ENCODE measurements around the gene WAPL.

WAPL gene

GRCh38 chr10:86439544-86439943 lies 82.0 kb downstream of the WAPL start:
- Histone ChIP-seq H3K9me3 (ENCODE audit: control insufficient read depth, insufficient read depth, low read depth, low read length) (no peaks in the 10 kb centered on the region), H3K4me1 (ENCODE audit: control insufficient read depth, insufficient read depth, low read length) (peaks cover 18% of the 10 kb centered on the region; the same call in 1 of the 2 replicates), H3K36me3 (ENCODE audit: control insufficient read depth, insufficient read depth, low read length) (peaks cover 83% of the 10 kb centered on the region), H3K4me3 (ENCODE audit: low read depth, low read length) (no peak overlapping the region), H3K27ac (ENCODE audit: low read depth, low read length) (no peak overlapping the region), H3K9ac (ENCODE audit: low read length) (no peak overlapping the region), H3K27me3 (ENCODE audit: control insufficient read depth, insufficient read depth, low read length) (no peaks in the 10 kb centered on the region)

- Histone ChIP-seq H3K9ac (ENCODE audit: low read length) (no peak overlapping the region), H3K4me3 (ENCODE audit: low read depth, low read length) (no peak overlapping the region), H3K27me3 (ENCODE audit: control insufficient read depth, insufficient read depth, low read length) (no peaks in the 10 kb centered on the region), H3K36me3 (ENCODE audit: control insufficient read depth, insufficient read depth, low read length) (peaks cover 70% of the 10 kb centered on the region), H3K4me1 (ENCODE audit: control insufficient read depth, insufficient read depth, low read length) (peaks cover 18% of the 10 kb centered on the region; the same call in 1 of the 2 replicates), H3K9me3 (ENCODE audit: control insufficient read depth, insufficient read depth, low read depth, low read length) (no peaks in the 10 kb centered on the region), H3K27ac (ENCODE audit: low read depth, low read length) (no peak overlapping the region)
Observed at GRCh38 chr10:86438091-86438749, 83.4 kb downstream of the WAPL start.

GRCh38 chr10:86437447-86437846 lies 84.1 kb downstream of the WAPL start:
- H3K9ac ChIP-seq (ENCODE audit: low read length), result no peak overlapping the region
- H3K4me1 ChIP-seq (ENCODE audit: control insufficient read depth, insufficient read depth, low read length), result peaks cover 18% of the 10 kb centered on the region; the same call in 1 of the 2 replicates
- peaks cover 64% of the 10 kb centered on the region for H3K36me3 ChIP-seq (ENCODE audit: control insufficient read depth, insufficient read depth, low read length)
- H3K27ac ChIP-seq (ENCODE audit: low read depth, low read length), result no peak overlapping the region
- no peaks in the 10 kb centered on the region for H3K27me3 ChIP-seq (ENCODE audit: control insufficient read depth, insufficient read depth, low read length)
- no peak overlapping the region for H3K4me3 ChIP-seq (ENCODE audit: low read depth, low read length)
- H3K9me3 ChIP-seq (ENCODE audit: control insufficient read depth, insufficient read depth, low read depth, low read length), result no peaks in the 10 kb centered on the region

- H3K9ac ChIP-seq (ENCODE audit: low read length), result no peak overlapping the region
- peaks cover 18% of the 10 kb centered on the region; the same call in 1 of the 2 replicates for H3K4me1 ChIP-seq (ENCODE audit: control insufficient read depth, insufficient read depth, low read length)
- H3K4me3 ChIP-seq (ENCODE audit: low read depth, low read length), result no peak overlapping the region
- H3K27me3 ChIP-seq (ENCODE audit: control insufficient read depth, insufficient read depth, low read length), result no peaks in the 10 kb centered on the region
- no peak overlapping the region for H3K27ac ChIP-seq (ENCODE audit: low read depth, low read length)
- H3K36me3 ChIP-seq (ENCODE audit: control insufficient read depth, insufficient read depth, low read length), result peaks cover 61% of the 10 kb centered on the region
- H3K9me3 ChIP-seq (ENCODE audit: control insufficient read depth, insufficient read depth, low read depth, low read length), result no peaks in the 10 kb centered on the region
Observed at GRCh38 chr10:86436963-86437362, 84.6 kb downstream of the WAPL start.

GRCh38 chr10:86434656-86435055 lies 86.9 kb downstream of the WAPL start:
- H3K9me3 ChIP-seq (ENCODE audit: control insufficient read depth, insufficient read depth, low read depth, low read length), result no peaks in the 10 kb centered on the region
- no peak overlapping the region for H3K9ac ChIP-seq (ENCODE audit: low read length)

GRCh38 chr10:86423739-86424138 lies 97.9 kb downstream of the WAPL start:
- peaks cover 11% of the 10 kb centered on the region for H3K4me1 ChIP-seq (ENCODE audit: control insufficient read depth, insufficient read depth, low read length)
- no peaks in the 10 kb centered on the region for H3K36me3 ChIP-seq (ENCODE audit: control insufficient read depth, insufficient read depth, low read length)
- no peaks in the 10 kb centered on the region for H3K9me3 ChIP-seq (ENCODE audit: control insufficient read depth, insufficient read depth, low read depth, low read length)
- H3K27me3 ChIP-seq (ENCODE audit: control insufficient read depth, insufficient read depth, low read length), result no peaks in the 10 kb centered on the region
- H3K9ac ChIP-seq (ENCODE audit: low read length), result peak overlapping the region; percentile 80
- H3K27ac ChIP-seq (ENCODE audit: low read depth, low read length), result peak overlapping the region; percentile 61; the same call in 1 of the 2 replicates
- peak overlapping the region; percentile 37 for H3K4me3 ChIP-seq (ENCODE audit: low read depth, low read length)

More at GRCh38 chr10:86434656-86435055, 86.9 kb downstream of the WAPL start:
- no peak overlapping the region for H3K4me3 ChIP-seq (ENCODE audit: low read depth, low read length)
- H3K36me3 ChIP-seq (ENCODE audit: control insufficient read depth, insufficient read depth, low read length), result peaks cover 40% of the 10 kb centered on the region
- no peaks in the 10 kb centered on the region for H3K27me3 ChIP-seq (ENCODE audit: control insufficient read depth, insufficient read depth, low read length)
- H3K27ac ChIP-seq (ENCODE audit: low read depth, low read length), result no peak overlapping the region
- H3K4me1 ChIP-seq (ENCODE audit: control insufficient read depth, insufficient read depth, low read length), result peaks cover 18% of the 10 kb centered on the region; the same call in 1 of the 2 replicates

GRCh38 chr10:86419101-86419500 lies 102.5 kb downstream of the WAPL start:
- no peaks in the 10 kb centered on the region for H3K27me3 ChIP-seq (ENCODE audit: control insufficient read depth, insufficient read depth, low read length)
- no peaks in the 10 kb centered on the region for H3K9me3 ChIP-seq (ENCODE audit: control insufficient read depth, insufficient read depth, low read depth, low read length)
- no peak overlapping the region for H3K9ac ChIP-seq (ENCODE audit: low read length)
- no peaks in the 10 kb centered on the region for H3K36me3 ChIP-seq (ENCODE audit: control insufficient read depth, insufficient read depth, low read length)
- H3K4me3 ChIP-seq (ENCODE audit: low read depth, low read length), result no peak overlapping the region
- H3K27ac ChIP-seq (ENCODE audit: low read depth, low read length), result no peak overlapping the region
- H3K4me1 ChIP-seq (ENCODE audit: control insufficient read depth, insufficient read depth, low read length), result peaks cover 10% of the 10 kb centered on the region

GRCh38 chr10:86415583-86415982 lies 106.0 kb downstream of the WAPL start:
- H3K4me3 ChIP-seq (ENCODE audit: low read depth, low read length), result no peak overlapping the region
- H3K4me1 ChIP-seq (ENCODE audit: control insufficient read depth, insufficient read depth, low read length), result no peaks in the 10 kb centered on the region
- H3K27ac ChIP-seq (ENCODE audit: low read depth, low read length), result no peak overlapping the region
- H3K27me3 ChIP-seq (ENCODE audit: control insufficient read depth, insufficient read depth, low read length), result no peaks in the 10 kb centered on the region
- peaks cover 5% of the 10 kb centered on the region for H3K9me3 ChIP-seq (ENCODE audit: control insufficient read depth, insufficient read depth, low read depth, low read length)
- H3K9ac ChIP-seq (ENCODE audit: low read length), result no peak overlapping the region
- H3K36me3 ChIP-seq (ENCODE audit: control insufficient read depth, insufficient read depth, low read length), result no peaks in the 10 kb centered on the region

GRCh38 chr10:86415116-86415515 lies 106.5 kb downstream of the WAPL start:
- H3K9me3 ChIP-seq (ENCODE audit: control insufficient read depth, insufficient read depth, low read depth, low read length), result peaks cover 6% of the 10 kb centered on the region

GRCh38 chr10:86413046-86413728 lies 108.4 kb downstream of the WAPL start:
- Histone ChIP-seq H3K9ac (ENCODE audit: low read length) (no peak overlapping the region), H3K4me1 (ENCODE audit: control insufficient read depth, insufficient read depth, low read length) (no peaks in the 10 kb centered on the region), H3K9me3 (ENCODE audit: control insufficient read depth, insufficient read depth, low read depth, low read length) (peaks cover 6% of the 10 kb centered on the region), H3K27ac (ENCODE audit: low read depth, low read length) (no peak overlapping the region), H3K27me3 (ENCODE audit: control insufficient read depth, insufficient read depth, low read length) (no peaks in the 10 kb centered on the region), H3K36me3 (ENCODE audit: control insufficient read depth, insufficient read depth, low read length) (no peaks in the 10 kb centered on the region), H3K4me3 (ENCODE audit: low read depth, low read length) (no peak overlapping the region)

More at GRCh38 chr10:86415116-86415515, 106.5 kb downstream of the WAPL start:
- no peak overlapping the region for H3K9ac ChIP-seq (ENCODE audit: low read length)
- H3K4me1 ChIP-seq (ENCODE audit: control insufficient read depth, insufficient read depth, low read length), result no peaks in the 10 kb centered on the region
- H3K27ac ChIP-seq (ENCODE audit: low read depth, low read length), result no peak overlapping the region
- H3K4me3 ChIP-seq (ENCODE audit: low read depth, low read length), result no peak overlapping the region
- H3K27me3 ChIP-seq (ENCODE audit: control insufficient read depth, insufficient read depth, low read length), result no peaks in the 10 kb centered on the region
- H3K36me3 ChIP-seq (ENCODE audit: control insufficient read depth, insufficient read depth, low read length), result no peaks in the 10 kb centered on the region

- Histone ChIP-seq H3K27me3 (ENCODE audit: control insufficient read depth, insufficient read depth, low read length) (no peaks in the 10 kb centered on the region), H3K4me1 (ENCODE audit: control insufficient read depth, insufficient read depth, low read length) (no peaks in the 10 kb centered on the region), H3K27ac (ENCODE audit: low read depth, low read length) (no peak overlapping the region), H3K4me3 (ENCODE audit: low read depth, low read length) (no peak overlapping the region), H3K9ac (ENCODE audit: low read length) (no peak overlapping the region), H3K9me3 (ENCODE audit: control insufficient read depth, insufficient read depth, low read depth, low read length) (peaks cover 6% of the 10 kb centered on the region), H3K36me3 (ENCODE audit: control insufficient read depth, insufficient read depth, low read length) (no peaks in the 10 kb centered on the region)
Observed at GRCh38 chr10:86411852-86412560, 109.6 kb downstream of the WAPL start.
